Gastroesophageal sphincter (tissue), 4 donors: Measurements from ENCODE around the gene FHIP1A. TPM values are rescaled to one million over a fixed set of nuclear protein-coding genes. Genes with fewer than 3 reads are reported as not detected.

Experiments used
- ATAC-seq: fragments of 150-250 bp; one replicate; pipeline ENCODE4 v1.9.1; 2016; ENCODE audit warnings: mild to moderate bottlenecking, moderate library complexity
- H3K27ac ChIP-seq, 4 donors: fragments of 200-600 bp; sonication (generic) in 3 of 4; 1 replicate in 3 of 4; 2 replicates in 1 of 4; pipeline ENCODE4 v1.5.1; 2016 to 2019
- H3K27me3 ChIP-seq: fragments of 200-600 bp; sonication (generic); one replicate; pipeline ENCODE4 v1.5.1; 2019
- H3K36me3 ChIP-seq, 2 donors: fragments of 200-600 bp; sonication (generic); one replicate each; pipeline ENCODE4 v1.5.1; 2019; ENCODE audit warnings: control low read depth in 1 of 2
- H3K4me1 ChIP-seq, 3 donors: fragments of 200-600 bp; sonication (generic); 1 replicate in 2 of 3; 2 replicates in 1 of 3; pipeline ENCODE4 v1.5.1; 2016 to 2019; ENCODE audit warnings: control low read depth in 2 of 3
- H3K4me3 ChIP-seq, 2 donors: fragments of 200-600 bp; sonication (generic); one replicate each; pipeline ENCODE4 v1.5.1; 2019; ENCODE audit warnings: mild to moderate bottlenecking in 1 of 2, moderate library complexity in 1 of 2
- H3K9me3 ChIP-seq, 3 donors: fragments of 200-600 bp; sonication (generic); one replicate each; pipeline ENCODE4 v1.5.1; 2017 to 2019; ENCODE audit warnings: control low read depth in 2 of 3
- EP300 ChIP-seq: sonication (generic); formaldehyde crosslinking; IDR thresholded peaks from one replicate; pipeline ENCODE4 v1.6.1; 2017; ENCODE audit warnings: antibody characterized with exemption, mild to moderate bottlenecking
- POLR2A ChIP-seq, 2 donors: fragments of 450-650 bp; IDR thresholded peaks; one replicate each; pipeline ENCODE4 v1.6.1; 2017; ENCODE audit warnings: antibody characterized with exemption in 2 of 2, mild to moderate bottlenecking in 2 of 2, moderate library complexity in 1 of 2
- POLR2AphosphoS5 ChIP-seq: sonication (generic); formaldehyde crosslinking; IDR thresholded peaks from one replicate; pipeline ENCODE4 v1.6.1; 2017; ENCODE audit warnings: antibody characterized with exemption
- WGBS, 2 donors: methylation state at CpG; one replicate each; pipeline ENCODE4 v1.1.5; 2018; ENCODE audit warnings: low coverage in 1 of 2; 5-methylcytosine and 5-hydroxymethylcytosine counted together
- total RNA-seq, 4 donors: library from RNA; depleted of rRNA; stranded (reverse); fragments of >200 nt; gene quantifications; one replicate each; pipeline ENCODE4 v1.1.0, GENCODE V29; 2016
- TF ChIP-seq, protein P1 (sequence below), 4 experiments: fragments of 200-600 bp in 2 of 4; fragments of 450-650 bp in 2 of 4; sonication (generic) in 1 of 4; IDR thresholded peaks; one replicate each; pipeline ENCODE4 v1.5.1; 2017 to 2019; ENCODE audit warnings: antibody characterized with exemption in 4 of 4, mild to moderate bottlenecking in 2 of 4, moderate library complexity in 2 of 4

FHIP1A gene
- 10 to 100 TPM in 1 of 4 donors, 1 to 10 TPM in 3; 3.3 to 19.5 (median 4.9) TPM for total RNA-seq

DNA sequence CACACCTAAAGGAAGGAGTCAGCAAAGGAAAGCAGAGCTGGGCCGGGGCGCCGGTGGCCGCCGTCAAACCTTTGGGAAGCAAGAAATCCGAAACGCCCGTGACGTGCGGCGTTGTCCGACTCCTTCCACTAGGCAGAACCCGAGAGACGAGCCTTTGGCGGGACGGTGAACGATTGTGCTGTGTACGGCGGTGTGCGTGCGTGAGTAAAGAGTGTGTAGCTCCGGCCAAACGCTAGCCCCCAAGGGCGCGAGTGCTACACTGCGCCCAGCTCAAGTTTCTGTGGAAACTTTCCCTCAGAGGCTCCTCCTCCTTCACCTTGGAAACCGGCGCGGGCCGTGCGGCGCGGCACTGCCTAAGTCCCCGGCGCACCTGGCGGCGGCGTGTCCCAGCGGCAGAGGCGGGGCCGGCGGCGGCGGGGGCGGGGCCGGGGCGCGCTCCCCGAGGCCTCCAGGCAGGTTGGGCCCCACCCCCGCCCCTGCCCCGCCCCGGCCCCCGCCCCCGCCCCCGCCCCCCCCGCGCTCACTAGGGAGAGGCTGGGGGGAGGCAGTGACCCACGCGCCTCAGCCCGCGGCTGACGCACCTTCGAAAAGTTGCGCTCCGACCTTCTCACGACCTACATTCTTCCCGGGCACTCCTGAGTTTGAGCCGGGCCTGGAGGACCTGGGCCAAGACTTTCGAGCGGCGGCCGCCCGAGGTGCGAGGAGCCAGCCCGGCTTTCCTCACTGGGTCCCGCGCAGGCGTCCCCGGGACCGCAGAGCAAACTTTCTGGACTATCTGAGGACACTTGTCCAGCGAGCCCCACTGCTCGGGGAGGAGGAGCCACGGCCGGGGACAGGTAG lies at the start of gene FHIP1A:
TSS of gene FHIP1A (plus strand) at position 547 of the 840 bp plus-strand sequence. CDS start 157,084 bp downstream, outside the sequence.
- H3K4me3 ChIP-seq = peak within 1 kb of the TSS; percentile 35 to 60
- no peaks in the 10 kb centered on the region for H3K9me3 ChIP-seq
- 2% methylated on average over 9 of the region's 84 CpGs; no CpG with 5 or more reads in 1 of the 2 donors for WGBS, 2 donors
- ATAC-seq = peak; percentile 89
- H3K27ac ChIP-seq = peak within 1 kb of the TSS in 3 of 4 donors; percentile 48 to 73 (median 65)
- H3K4me1 ChIP-seq = peaks cover 0 to 21% (median 12%) of the 10 kb centered on the region in 3 donors
- no peaks in the 10 kb centered on the region for H3K36me3 ChIP-seq
- H3K27me3 ChIP-seq = no peaks in the 10 kb centered on the region
- TF ChIP-seq, protein P1, sequence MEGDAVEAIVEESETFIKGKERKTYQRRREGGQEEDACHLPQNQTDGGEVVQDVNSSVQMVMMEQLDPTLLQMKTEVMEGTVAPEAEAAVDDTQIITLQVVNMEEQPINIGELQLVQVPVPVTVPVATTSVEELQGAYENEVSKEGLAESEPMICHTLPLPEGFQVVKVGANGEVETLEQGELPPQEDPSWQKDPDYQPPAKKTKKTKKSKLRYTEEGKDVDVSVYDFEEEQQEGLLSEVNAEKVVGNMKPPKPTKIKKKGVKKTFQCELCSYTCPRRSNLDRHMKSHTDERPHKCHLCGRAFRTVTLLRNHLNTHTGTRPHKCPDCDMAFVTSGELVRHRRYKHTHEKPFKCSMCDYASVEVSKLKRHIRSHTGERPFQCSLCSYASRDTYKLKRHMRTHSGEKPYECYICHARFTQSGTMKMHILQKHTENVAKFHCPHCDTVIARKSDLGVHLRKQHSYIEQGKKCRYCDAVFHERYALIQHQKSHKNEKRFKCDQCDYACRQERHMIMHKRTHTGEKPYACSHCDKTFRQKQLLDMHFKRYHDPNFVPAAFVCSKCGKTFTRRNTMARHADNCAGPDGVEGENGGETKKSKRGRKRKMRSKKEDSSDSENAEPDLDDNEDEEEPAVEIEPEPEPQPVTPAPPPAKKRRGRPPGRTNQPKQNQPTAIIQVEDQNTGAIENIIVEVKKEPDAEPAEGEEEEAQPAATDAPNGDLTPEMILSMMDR (IDR thresholded peaks at IDR 0.05) = peak in 2 of 4 experiments; percentile 13 to 32
- TF ChIP-seq POLR2A (IDR thresholded peaks at IDR 0.05) = no peak
- TF ChIP-seq POLR2AphosphoS5 = no peak
- no peak for TF ChIP-seq EP300

DNA sequence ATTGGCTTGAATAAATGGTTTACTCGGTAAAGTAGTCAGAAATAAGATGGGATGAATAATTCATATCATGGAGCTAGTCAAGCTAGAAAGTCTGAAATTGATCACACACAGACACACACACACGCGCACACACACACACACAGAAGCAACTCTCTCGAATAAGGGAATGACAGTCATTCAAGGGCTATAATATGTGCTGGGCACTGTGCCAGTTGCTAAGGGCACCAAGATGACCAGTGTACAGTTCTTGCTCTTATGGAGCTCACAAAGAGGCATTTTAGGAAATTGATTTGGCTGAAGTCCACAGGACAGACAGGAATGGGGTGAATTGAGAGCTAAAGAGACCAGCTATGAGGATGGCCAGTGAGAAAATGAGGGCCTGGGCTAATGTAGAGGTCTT lies 49.4 kb upstream of the FHIP1A start:
- Histone ChIP-seq H3K36me3 (no peaks in the 10 kb centered on the region), H3K27me3 (no peaks in the 10 kb centered on the region), H3K4me3 (no peak overlapping the region), H3K27ac (no peak overlapping the region), H3K9me3 (no peaks in the 10 kb centered on the region), H3K4me1 (peaks cover 0 to 6% (median 0%) of the 10 kb centered on the region in 3 donors)
- TF ChIP-seq POLR2AphosphoS5 = no peak
- TF ChIP-seq, protein P1 (IDR thresholded peaks at IDR 0.05) = no peak
- no peak for TF ChIP-seq POLR2A (IDR thresholded peaks at IDR 0.05)
- TF ChIP-seq EP300 = no peak
- no peak for ATAC-seq
- 65 to 76% methylated on average over 4 of the region's 4 CpGs for WGBS, 2 donors

DNA sequence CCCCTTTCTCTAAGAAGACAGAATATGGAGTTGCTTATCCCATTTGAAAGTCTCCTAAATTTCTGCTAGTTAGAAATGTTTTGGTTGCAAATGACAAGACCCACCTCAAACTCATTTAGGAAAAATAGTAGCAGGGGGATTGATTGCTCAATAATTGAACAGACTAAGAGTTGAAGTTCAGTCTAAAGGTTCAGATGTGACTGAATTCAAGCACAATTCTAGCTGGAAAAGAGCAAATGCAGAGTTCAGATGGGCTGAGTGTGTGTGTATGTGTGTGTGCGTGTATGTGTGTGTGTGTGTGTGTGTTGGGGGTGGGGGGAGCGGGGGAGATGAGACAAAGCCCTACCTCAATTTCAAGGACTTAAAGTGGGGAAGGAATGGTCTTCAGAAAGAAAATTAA lies 47.9 kb upstream of the FHIP1A start:
- H3K4me1 ChIP-seq = peaks cover 0 to 6% (median 0%) of the 10 kb centered on the region in 3 donors
- no peaks in the 10 kb centered on the region for H3K27me3 ChIP-seq
- no peaks in the 10 kb centered on the region for H3K36me3 ChIP-seq
- no peak for ATAC-seq
- no peak overlapping the region for H3K27ac ChIP-seq
- H3K9me3 ChIP-seq = no peaks in the 10 kb centered on the region
- TF ChIP-seq POLR2AphosphoS5 (no peak), POLR2A (IDR thresholded peaks at IDR 0.05) (no peak), EP300 (no peak)
- TF ChIP-seq, protein P1 (IDR thresholded peaks at IDR 0.05) = no peak
- no peak overlapping the region for H3K4me3 ChIP-seq
- 90 to 100% methylated on average over 2 of the region's 2 CpGs for WGBS, 2 donors

DNA sequence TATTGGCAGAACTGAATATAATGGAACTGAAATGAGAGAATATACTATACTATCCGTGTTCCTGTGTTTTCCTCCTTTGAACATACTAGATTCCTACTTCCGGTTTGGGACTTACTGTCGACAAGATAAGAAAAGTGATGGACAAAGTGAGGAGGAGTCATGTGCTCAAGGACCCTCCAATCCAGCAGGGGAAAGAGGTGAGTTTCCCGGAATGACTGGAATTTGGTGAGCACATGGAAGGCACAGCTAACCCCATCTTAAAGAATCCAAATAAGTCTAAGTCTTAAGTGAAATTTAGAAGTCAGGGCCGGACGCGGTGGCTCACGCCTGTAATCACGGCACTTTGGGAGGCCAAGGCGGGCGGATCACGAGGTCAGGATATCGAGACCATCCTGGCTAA lies 47.0 kb upstream of the FHIP1A start:
- 68 to 90% methylated on average over 4 to 7 of the region's 13 CpGs for WGBS, 2 donors
- TF ChIP-seq EP300 (no peak), POLR2AphosphoS5 (no peak), POLR2A (IDR thresholded peaks at IDR 0.05) (no peak)
- TF ChIP-seq, protein P1 (IDR thresholded peaks at IDR 0.05) = no peak

More for the DNA sequence above, 47.0 kb upstream of the FHIP1A start:
- Histone ChIP-seq H3K4me1 (peaks cover 0 to 6% (median 0%) of the 10 kb centered on the region in 3 donors), H3K27me3 (no peaks in the 10 kb centered on the region), H3K36me3 (no peaks in the 10 kb centered on the region), H3K4me3 (no peak overlapping the region), H3K27ac (no peak overlapping the region), H3K9me3 (no peaks in the 10 kb centered on the region)
- no peak for ATAC-seq
